ENCODE measurements around the gene C19orf18.

The C19orf18 gene

GRCh38 chr19:58001895-58002369 lies 27.6 kb upstream of the C19orf18 start:
- in situ Hi-C loops (cut with HindIII; ENCODE audit: low pct_ligation_motif_present, low sequenced_read_pairs) = no loop called here
- peak; percentile 3 for DNase-seq
- Histone ChIP-seq H3K36me3 (replicated peaks) (peaks cover 35% of the 10 kb centered on the region), H3K4me3 (ENCODE audit: low read depth, low read length) (peak overlapping the region; percentile 80), H3K27ac (peak overlapping the region; percentile 84), H3K27me3 (replicated peaks) (no peaks in the 10 kb centered on the region)
- TF ChIP-seq, protein P1, sequence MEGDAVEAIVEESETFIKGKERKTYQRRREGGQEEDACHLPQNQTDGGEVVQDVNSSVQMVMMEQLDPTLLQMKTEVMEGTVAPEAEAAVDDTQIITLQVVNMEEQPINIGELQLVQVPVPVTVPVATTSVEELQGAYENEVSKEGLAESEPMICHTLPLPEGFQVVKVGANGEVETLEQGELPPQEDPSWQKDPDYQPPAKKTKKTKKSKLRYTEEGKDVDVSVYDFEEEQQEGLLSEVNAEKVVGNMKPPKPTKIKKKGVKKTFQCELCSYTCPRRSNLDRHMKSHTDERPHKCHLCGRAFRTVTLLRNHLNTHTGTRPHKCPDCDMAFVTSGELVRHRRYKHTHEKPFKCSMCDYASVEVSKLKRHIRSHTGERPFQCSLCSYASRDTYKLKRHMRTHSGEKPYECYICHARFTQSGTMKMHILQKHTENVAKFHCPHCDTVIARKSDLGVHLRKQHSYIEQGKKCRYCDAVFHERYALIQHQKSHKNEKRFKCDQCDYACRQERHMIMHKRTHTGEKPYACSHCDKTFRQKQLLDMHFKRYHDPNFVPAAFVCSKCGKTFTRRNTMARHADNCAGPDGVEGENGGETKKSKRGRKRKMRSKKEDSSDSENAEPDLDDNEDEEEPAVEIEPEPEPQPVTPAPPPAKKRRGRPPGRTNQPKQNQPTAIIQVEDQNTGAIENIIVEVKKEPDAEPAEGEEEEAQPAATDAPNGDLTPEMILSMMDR (IDR thresholded peaks at IDR 0.05; ENCODE audit: low read depth, low read length, missing control alignments) = no peak

GRCh38 chr19:58000677-58001076 lies 26.3 kb upstream of the C19orf18 start:
- no peak for DNase-seq
- Histone ChIP-seq H3K27me3 (replicated peaks) (no peaks in the 10 kb centered on the region), H3K36me3 (replicated peaks) (peaks cover 34% of the 10 kb centered on the region), H3K27ac (no peak overlapping the region), H3K4me3 (ENCODE audit: low read depth, low read length) (no peak overlapping the region)
- in situ Hi-C loops (cut with HindIII; ENCODE audit: low pct_ligation_motif_present, low sequenced_read_pairs) = no loop called here
- TF ChIP-seq, protein P1 (IDR thresholded peaks at IDR 0.05; ENCODE audit: low read depth, low read length, missing control alignments) = no peak

GRCh38 chr19:57992841-57993240 lies 18.5 kb upstream of the C19orf18 start:
- H3K36me3 ChIP-seq (replicated peaks) = peaks cover 26% of the 10 kb centered on the region
- H3K27me3 ChIP-seq (replicated peaks) = no peaks in the 10 kb centered on the region
- no peak overlapping the region for H3K4me3 ChIP-seq (ENCODE audit: low read depth, low read length)
- no peak for DNase-seq
- no peak overlapping the region for H3K27ac ChIP-seq
- TF ChIP-seq, protein P1 (IDR thresholded peaks at IDR 0.05; ENCODE audit: low read depth, low read length, missing control alignments) = no peak
- in situ Hi-C loops (cut with HindIII; ENCODE audit: low pct_ligation_motif_present, low sequenced_read_pairs) = no loop called here

GRCh38 chr19:57978586-57979289 lies 4.4 kb upstream of the C19orf18 start:
- in situ Hi-C loops (cut with HindIII; ENCODE audit: low pct_ligation_motif_present, low sequenced_read_pairs) = no loop called here

GRCh38 chr19:57964761-57965160 lies 9.6 kb downstream of the C19orf18 start:
- H3K36me3 ChIP-seq (replicated peaks) = no peaks in the 10 kb centered on the region
- DNase-seq = no peak
- in situ Hi-C loops (cut with HindIII; ENCODE audit: low pct_ligation_motif_present, low sequenced_read_pairs) = no loop called here
- no peak overlapping the region for H3K4me3 ChIP-seq (ENCODE audit: low read depth, low read length)
- H3K27ac ChIP-seq = no peak overlapping the region
- H3K27me3 ChIP-seq (replicated peaks) = no peaks in the 10 kb centered on the region
- TF ChIP-seq, protein P1 (IDR thresholded peaks at IDR 0.05; ENCODE audit: low read depth, low read length, missing control alignments) = no peak

More at GRCh38 chr19:57978586-57979289, 4.4 kb upstream of the C19orf18 start:
- no peak for DNase-seq
- H3K27ac ChIP-seq = no peak overlapping the region
- H3K36me3 ChIP-seq (replicated peaks) = peaks cover 53% of the 10 kb centered on the region
- TF ChIP-seq, protein P1 (IDR thresholded peaks at IDR 0.05; ENCODE audit: low read depth, low read length, missing control alignments) = no peak
- H3K27me3 ChIP-seq (replicated peaks) = no peaks in the 10 kb centered on the region
- H3K4me3 ChIP-seq (ENCODE audit: low read depth, low read length) = no peak overlapping the region

All from brain microvascular endothelial cell (primary cell).